ENCODE data around the gene PCGF3. TPM values are rescaled to one million over a fixed set of nuclear protein-coding genes. Genes with fewer than 3 reads are reported as not detected.
A peak's percentile ranks its signal among the peaks of the same experiment; 100 is the strongest.

Gene PCGF3
- total RNA-seq, 6 experiments from 2014 or later: 13.0 to 23.5 (median 14.7) TPM

DNA sequence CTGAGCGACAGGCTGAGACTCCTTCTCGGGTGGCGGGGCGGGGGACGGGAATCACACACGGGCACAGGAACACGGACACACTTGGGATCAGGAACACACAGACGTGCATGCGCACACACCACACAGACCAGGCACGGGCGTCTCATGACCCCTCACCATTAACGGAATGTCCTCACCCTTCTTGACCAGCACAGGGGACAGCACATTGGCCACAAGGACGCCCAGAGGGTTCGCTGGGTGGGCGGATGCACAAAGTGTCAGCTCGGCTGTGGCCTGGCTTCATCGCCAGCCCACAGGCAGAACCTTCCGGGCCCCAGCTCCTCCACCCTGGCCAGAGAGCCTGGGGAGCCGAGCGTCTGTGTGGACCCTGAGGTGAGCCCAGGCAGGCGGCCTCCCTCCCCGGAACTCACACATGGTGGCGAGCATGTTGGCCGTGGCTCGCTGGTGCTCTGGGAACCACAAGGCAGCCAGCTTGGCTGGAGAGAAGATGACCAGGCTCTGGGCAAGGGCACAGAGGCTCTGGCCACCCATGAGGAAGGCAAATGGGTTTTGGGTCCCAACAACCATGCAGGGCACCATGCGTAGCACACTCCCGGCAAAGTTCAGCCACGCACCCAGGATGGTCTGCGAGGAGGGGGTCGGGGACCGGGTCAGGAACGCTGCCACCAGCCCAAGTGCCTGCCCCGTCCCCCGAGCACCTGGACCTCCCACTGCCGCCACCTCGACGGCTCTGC lies 19.8 kb upstream of the PCGF3 start:
- DNase-seq (peak in 1 of 3 donors; percentile 33), ATAC-seq (no peak)
- Histone ChIP-seq H3K27me3 (no peaks in the 10 kb centered on the region), H3K27ac (no peak overlapping the region), H3K4me3 (no peak overlapping the region), H3K4me1 (peaks cover 0 to 22% (median 6%) of the 10 kb centered on the region in 4 donors), H3K36me3 (no peaks in the 10 kb centered on the region), H3K9me3 (no peaks in the 10 kb centered on the region)
- intact Hi-C loops (cut with DNase I): no loop called here
- TF ChIP-seq, protein P1, sequence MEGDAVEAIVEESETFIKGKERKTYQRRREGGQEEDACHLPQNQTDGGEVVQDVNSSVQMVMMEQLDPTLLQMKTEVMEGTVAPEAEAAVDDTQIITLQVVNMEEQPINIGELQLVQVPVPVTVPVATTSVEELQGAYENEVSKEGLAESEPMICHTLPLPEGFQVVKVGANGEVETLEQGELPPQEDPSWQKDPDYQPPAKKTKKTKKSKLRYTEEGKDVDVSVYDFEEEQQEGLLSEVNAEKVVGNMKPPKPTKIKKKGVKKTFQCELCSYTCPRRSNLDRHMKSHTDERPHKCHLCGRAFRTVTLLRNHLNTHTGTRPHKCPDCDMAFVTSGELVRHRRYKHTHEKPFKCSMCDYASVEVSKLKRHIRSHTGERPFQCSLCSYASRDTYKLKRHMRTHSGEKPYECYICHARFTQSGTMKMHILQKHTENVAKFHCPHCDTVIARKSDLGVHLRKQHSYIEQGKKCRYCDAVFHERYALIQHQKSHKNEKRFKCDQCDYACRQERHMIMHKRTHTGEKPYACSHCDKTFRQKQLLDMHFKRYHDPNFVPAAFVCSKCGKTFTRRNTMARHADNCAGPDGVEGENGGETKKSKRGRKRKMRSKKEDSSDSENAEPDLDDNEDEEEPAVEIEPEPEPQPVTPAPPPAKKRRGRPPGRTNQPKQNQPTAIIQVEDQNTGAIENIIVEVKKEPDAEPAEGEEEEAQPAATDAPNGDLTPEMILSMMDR (IDR thresholded peaks at IDR 0.05): no peak
- TF ChIP-seq POLR2A (IDR thresholded peaks at IDR 0.05): no peak
- no CpG with 5 or more reads among the region's 37 CpGs for WGBS (ENCODE audit: insufficient coverage, low coverage, low lambda C conversion rate, missing lambda C conversion rate)

DNA sequence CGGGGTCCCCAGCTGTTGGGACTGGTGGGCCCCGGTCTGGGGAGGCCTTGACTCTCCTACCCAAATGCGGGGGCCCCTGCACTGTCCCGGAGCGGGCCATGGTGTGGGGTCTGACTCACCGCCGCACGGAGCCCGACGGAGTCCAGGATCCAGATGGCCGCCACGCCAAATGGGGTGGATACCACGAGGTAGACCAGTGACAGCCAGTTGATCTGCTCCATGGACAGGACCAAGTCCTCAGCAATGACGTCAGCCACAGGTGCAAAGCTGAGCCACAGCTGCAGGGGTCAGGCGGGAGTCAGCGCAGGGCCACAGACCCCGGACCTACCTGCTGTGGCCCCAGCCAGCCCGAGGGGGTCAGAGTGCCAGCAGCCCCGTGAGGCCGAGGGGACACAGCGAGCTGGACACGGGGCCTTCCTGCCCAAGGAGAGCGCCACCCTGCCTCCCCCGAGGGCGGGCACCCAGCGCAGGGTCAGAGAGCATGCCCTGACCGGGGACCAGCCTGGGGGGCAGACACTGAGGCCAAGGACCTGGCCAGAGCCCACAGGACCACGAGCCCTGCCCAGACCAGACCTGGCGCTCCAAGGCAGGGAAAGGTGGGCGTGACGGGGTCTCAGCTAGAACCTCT lies 19.1 kb upstream of the PCGF3 start:
- Histone ChIP-seq H3K27ac (no peak overlapping the region), H3K36me3 (no peaks in the 10 kb centered on the region), H3K27me3 (no peaks in the 10 kb centered on the region), H3K9me3 (no peaks in the 10 kb centered on the region), H3K4me3 (no peak overlapping the region), H3K4me1 (peaks cover 0 to 17% (median 4%) of the 10 kb centered on the region in 4 donors)
- peak in 2 of 3 donors; percentile 35 to 57 for DNase-seq
- intact Hi-C loops (cut with DNase I): no loop called here
- TF ChIP-seq, protein P1 (IDR thresholded peaks at IDR 0.05): no peak
- no peak for TF ChIP-seq POLR2A (IDR thresholded peaks at IDR 0.05)
- ATAC-seq: no peak
- WGBS (ENCODE audit: insufficient coverage, low coverage, low lambda C conversion rate, missing lambda C conversion rate): 40% methylated on average over 1 of the region's 31 CpGs

DNA sequence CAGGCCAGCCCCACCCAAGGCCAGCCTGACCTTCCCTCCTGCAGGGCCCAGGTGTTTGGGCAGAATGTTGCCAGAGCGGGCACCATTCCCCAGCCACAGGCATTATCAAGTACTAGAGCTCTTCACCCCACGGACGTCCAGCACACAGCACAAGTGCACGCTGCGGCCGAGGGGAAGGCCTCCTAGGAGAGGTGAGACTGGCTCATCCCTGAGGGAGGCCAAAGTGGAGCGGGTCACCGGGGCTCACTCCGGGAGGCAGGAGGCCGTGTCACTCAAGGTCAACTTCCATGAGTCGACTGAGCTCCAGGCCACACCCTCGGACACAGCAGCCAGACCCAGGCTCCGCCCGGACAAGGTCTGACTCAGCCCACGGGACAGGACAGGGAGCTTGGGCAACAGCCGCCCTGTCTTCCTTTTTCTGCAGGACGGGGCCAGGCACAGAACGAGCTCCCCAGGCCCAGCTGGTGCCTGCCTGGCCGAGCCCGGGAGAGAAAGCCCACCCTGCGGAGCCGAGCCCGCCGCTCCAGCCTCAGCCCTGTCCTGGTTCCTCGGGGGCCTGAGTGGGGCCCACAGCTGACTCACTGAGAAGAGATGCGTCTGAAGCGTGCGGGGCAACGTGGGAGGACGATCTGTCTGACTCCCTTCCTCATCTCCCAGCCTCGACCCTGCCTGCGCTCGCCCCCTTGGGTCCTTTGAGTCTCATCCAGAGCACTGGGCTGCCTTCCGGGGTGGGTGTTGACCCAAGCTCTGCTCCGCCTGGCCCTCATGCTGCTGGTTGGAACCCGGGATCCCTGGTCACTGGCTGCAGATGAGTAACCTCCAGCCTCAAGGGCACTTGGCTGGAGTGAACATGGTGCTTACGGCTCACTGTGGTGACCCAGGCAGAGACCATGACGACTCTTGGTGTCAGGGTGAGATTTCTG lies 18.3 kb upstream of the PCGF3 start:
- ATAC-seq: peak; percentile 87 to 92 (median 89)
- TF ChIP-seq, protein P1 (IDR thresholded peaks at IDR 0.05): no peak
- TF ChIP-seq POLR2A (IDR thresholded peaks at IDR 0.05): peak; percentile 66
- H3K4me1 ChIP-seq: peaks cover 0 to 17% (median 4%) of the 10 kb centered on the region in 4 donors
- peak overlapping the region in 1 of 3 donors; percentile 24 for H3K4me3 ChIP-seq
- peak overlapping the region; percentile 1 to 69 (median 56) for H3K27ac ChIP-seq
- WGBS (ENCODE audit: insufficient coverage, low coverage, low lambda C conversion rate, missing lambda C conversion rate): 24% methylated on average over 5 of the region's 38 CpGs
- no peaks in the 10 kb centered on the region for H3K27me3 ChIP-seq
- peak; percentile 95 for DNase-seq
- no peaks in the 10 kb centered on the region for H3K36me3 ChIP-seq
- no peaks in the 10 kb centered on the region for H3K9me3 ChIP-seq
- intact Hi-C loops (cut with DNase I): no loop called here

Data from right lobe of liver (tissue), 6 donors.